Natural killer cell (primary cell): Measurements from ENCODE around the gene BLMH. TPM values are rescaled to one million over a fixed set of nuclear protein-coding genes. Genes with fewer than 3 reads are reported as not detected.

Experiments
- ATAC-seq, 3 donors: fragments of 150-1000 bp in 2 of 3; fragments of 200-7000 bp in 1 of 3; cut with Tn5 transposase; 1 replicate in 1 of 3; 2 replicates in 2 of 3; pipeline ENCODE4 v1.10.0; 2021; ENCODE audit warnings: mild to moderate bottlenecking in 2 of 3, moderate library complexity in 2 of 3
- DNase-seq, 2 donors: peaks; one replicate each; pipeline versions ENCODE4 v3.0.0 to v3.0.0-alpha.2; 2013 to 2021; ENCODE audit warnings: mixed read lengths in 1 of 2
- H3K27ac ChIP-seq: one replicate; pipeline ENCODE4 v1.5.1; 2013; ENCODE audit warnings: mild to moderate bottlenecking, low read length
- H3K27me3 ChIP-seq: one replicate; pipeline ENCODE4 v1.6.1; 2013; ENCODE audit warnings: low read length; ENCODE audit not compliant: control insufficient read depth, insufficient read depth
- H3K36me3 ChIP-seq: one replicate; pipeline ENCODE4 v1.6.1; 2013; ENCODE audit warnings: low read length; ENCODE audit not compliant: control insufficient read depth, insufficient read depth
- H3K4me1 ChIP-seq: one replicate; pipeline ENCODE4 v1.6.1; 2013; ENCODE audit warnings: low read length; ENCODE audit not compliant: control insufficient read depth, insufficient read depth
- H3K4me3 ChIP-seq: one replicate; pipeline ENCODE4 v1.5.1; 2013; ENCODE audit warnings: low read length
- H3K9me3 ChIP-seq: one replicate; pipeline ENCODE4 v1.6.1; 2013; ENCODE audit warnings: low read length; ENCODE audit not compliant: control insufficient read depth, insufficient read depth
- H3K27ac Mint-ChIP-seq, 2 donors: one replicate each; pipeline ENCODE4 v1.8.0; 2022; ENCODE audit warnings: mild to moderate bottlenecking in 2 of 2, mixed read lengths in 2 of 2, moderate library complexity in 1 of 2
- H3K27me3 Mint-ChIP-seq, 2 donors: one replicate each; pipeline ENCODE4 v1.8.0; 2022; ENCODE audit warnings: low read depth in 2 of 2, mixed read lengths in 2 of 2
- H3K36me3 Mint-ChIP-seq: one replicate; pipeline ENCODE4 v1.8.0; 2022; ENCODE audit warnings: mixed read lengths
- H3K4me1 Mint-ChIP-seq, 2 donors: one replicate each; pipeline ENCODE4 v1.8.0; 2022; ENCODE audit warnings: mixed read lengths in 2 of 2
- H3K4me3 Mint-ChIP-seq: one replicate; pipeline ENCODE4 v1.8.0; 2022; ENCODE audit warnings: mild to moderate bottlenecking, moderate library complexity, mixed read lengths
- H3K9me3 Mint-ChIP-seq, 2 donors: one replicate each; pipeline ENCODE4 v1.8.0; 2022; ENCODE audit warnings: mixed read lengths in 2 of 2
- WGBS: methylation state at CpG from one replicate; pipeline ENCODE4 v1.1.7; 2013; ENCODE audit warnings: missing lambda C conversion rate; ENCODE audit not compliant: insufficient coverage; 5-methylcytosine and 5-hydroxymethylcytosine counted together
- intact Hi-C: fragments of 100-400 bp; cut with micrococcal nuclease; formaldehyde crosslinking; loops from one replicate; pipeline ENCODE4 v1.14.2; 2022
- total RNA-seq, 4 donors: library from RNA; stranded (reverse); fragments of 120-200 nt in 1 of 4; gene quantifications; one replicate each; pipeline versions ENCODE4 v1.2.3 to v1.2.4, GENCODE V29; 2013 to 2022
- TF ChIP-seq, protein P1 (sequence below): fragments of 200-600 bp; IDR thresholded peaks from one replicate; pipeline ENCODE4 v1.8.0; 2022; ENCODE audit warnings: antibody characterized with exemption

Gene BLMH
- total RNA-seq, 3 donors from 2014 or later (not counting 1 experiment from before 2014, with no cell fraction given), result 44.8 to 52.8 (median 46.7) TPM

DNA sequence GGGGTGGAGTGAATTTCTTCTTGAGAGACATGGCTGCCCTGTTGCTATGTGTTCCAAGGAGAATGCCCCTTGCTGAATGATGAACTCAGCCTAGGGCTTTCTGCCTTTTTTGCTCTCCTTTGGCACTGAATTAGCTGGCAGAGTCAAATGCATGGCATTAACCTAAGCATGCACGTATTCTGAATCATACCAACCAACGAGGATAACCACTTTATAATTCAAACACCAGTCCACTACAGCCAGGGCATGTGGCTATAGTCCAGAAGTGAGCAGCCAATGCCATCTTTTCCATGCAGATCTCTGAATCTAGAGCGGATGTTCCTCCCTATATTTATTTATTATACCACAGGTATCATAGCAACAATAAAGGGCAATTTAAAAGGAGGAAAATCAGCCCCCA lies 26.4 kb upstream of the BLMH start:
- H3K27ac ChIP-seq, result no peak overlapping the region
- Mint-ChIP-seq H3K27me3 (peaks cover 3 to 8% of the 10 kb centered on the region in 2 donors), H3K27ac (no peak overlapping the region), H3K4me3 (no peak overlapping the region), H3K4me1 (peaks cover 1 to 3% of the 10 kb centered on the region in 2 donors), H3K36me3 (no peaks in the 10 kb centered on the region), H3K9me3 (no peaks in the 10 kb centered on the region)
- H3K27me3 ChIP-seq, result no peaks in the 10 kb centered on the region
- intact Hi-C loops, result no loop called here
- ATAC-seq (no peak), DNase-seq (no peak)
- H3K36me3 ChIP-seq, result no peaks in the 10 kb centered on the region
- no peaks in the 10 kb centered on the region for H3K9me3 ChIP-seq
- WGBS, result 95% methylated on average over 3 of the region's 3 CpGs
- H3K4me1 ChIP-seq, result peaks cover under 1% of the 10 kb centered on the region
- H3K4me3 ChIP-seq, result no peak overlapping the region
- TF ChIP-seq, protein P1, sequence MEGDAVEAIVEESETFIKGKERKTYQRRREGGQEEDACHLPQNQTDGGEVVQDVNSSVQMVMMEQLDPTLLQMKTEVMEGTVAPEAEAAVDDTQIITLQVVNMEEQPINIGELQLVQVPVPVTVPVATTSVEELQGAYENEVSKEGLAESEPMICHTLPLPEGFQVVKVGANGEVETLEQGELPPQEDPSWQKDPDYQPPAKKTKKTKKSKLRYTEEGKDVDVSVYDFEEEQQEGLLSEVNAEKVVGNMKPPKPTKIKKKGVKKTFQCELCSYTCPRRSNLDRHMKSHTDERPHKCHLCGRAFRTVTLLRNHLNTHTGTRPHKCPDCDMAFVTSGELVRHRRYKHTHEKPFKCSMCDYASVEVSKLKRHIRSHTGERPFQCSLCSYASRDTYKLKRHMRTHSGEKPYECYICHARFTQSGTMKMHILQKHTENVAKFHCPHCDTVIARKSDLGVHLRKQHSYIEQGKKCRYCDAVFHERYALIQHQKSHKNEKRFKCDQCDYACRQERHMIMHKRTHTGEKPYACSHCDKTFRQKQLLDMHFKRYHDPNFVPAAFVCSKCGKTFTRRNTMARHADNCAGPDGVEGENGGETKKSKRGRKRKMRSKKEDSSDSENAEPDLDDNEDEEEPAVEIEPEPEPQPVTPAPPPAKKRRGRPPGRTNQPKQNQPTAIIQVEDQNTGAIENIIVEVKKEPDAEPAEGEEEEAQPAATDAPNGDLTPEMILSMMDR, result no peak

DNA sequence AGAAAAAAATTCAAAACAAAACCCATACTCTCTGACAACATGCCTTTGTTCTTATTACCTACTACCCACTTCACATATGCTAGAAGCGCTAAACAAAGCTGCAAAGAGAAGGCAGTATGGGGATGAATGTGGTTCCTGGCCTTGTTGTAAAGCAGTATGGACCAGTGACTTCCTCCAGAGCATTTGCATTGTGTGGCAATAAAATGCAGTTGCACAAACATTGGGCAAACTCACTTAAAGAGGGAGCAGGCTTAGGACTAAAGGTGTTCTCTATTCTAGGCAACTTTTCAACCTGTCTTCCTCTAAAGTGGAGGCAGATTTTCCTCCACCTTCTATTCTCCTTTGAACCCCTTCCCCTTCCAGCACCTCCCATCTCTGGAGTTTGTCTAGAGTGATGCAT lies 25.0 kb upstream of the BLMH start:
- no peaks in the 10 kb centered on the region for H3K9me3 Mint-ChIP-seq
- WGBS, result no CpG with 5 or more reads among the region's 1 CpG
- H3K27me3 Mint-ChIP-seq, result peaks cover 3 to 8% of the 10 kb centered on the region in 2 donors
- no peaks in the 10 kb centered on the region for H3K36me3 Mint-ChIP-seq
- Histone ChIP-seq H3K27me3 (no peaks in the 10 kb centered on the region), H3K9me3 (no peaks in the 10 kb centered on the region), H3K27ac (no peak overlapping the region), H3K36me3 (no peaks in the 10 kb centered on the region), H3K4me1 (no peaks in the 10 kb centered on the region), H3K4me3 (no peak overlapping the region)
- intact Hi-C loops, result no loop called here
- no peak overlapping the region for H3K4me3 Mint-ChIP-seq
- TF ChIP-seq, protein P1, result no peak
- DNase-seq, result no peak
- H3K4me1 Mint-ChIP-seq, result no peaks in the 10 kb centered on the region
- H3K27ac Mint-ChIP-seq, result no peak overlapping the region
- no peak for ATAC-seq

DNA sequence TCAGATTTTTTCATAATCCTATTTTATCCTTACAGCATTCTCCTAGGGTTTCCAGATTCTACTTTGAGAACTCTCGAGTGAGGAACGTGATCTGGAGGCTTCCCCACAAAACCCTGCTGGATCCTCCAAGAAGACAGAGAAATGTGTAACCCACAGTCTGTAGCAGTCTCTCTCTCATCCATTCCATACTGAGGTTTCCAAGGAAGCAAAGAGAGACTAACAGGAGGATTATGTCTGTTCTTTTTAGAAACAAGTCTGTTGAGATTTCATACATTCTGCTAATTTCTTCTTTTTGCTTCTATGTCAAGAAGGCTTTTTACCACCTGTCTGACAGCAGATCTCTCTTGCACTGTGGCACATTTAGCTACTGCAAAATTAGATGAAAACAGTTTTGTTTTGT lies 23.4 kb upstream of the BLMH start:
- Histone ChIP-seq H3K4me3 (no peak overlapping the region), H3K27me3 (no peaks in the 10 kb centered on the region), H3K4me1 (no peaks in the 10 kb centered on the region), H3K36me3 (no peaks in the 10 kb centered on the region), H3K9me3 (no peaks in the 10 kb centered on the region), H3K27ac (no peak overlapping the region)
- Mint-ChIP-seq H3K4me3 (no peak overlapping the region), H3K9me3 (no peaks in the 10 kb centered on the region), H3K4me1 (no peaks in the 10 kb centered on the region), H3K27me3 (peaks cover 3 to 8% of the 10 kb centered on the region in 2 donors), H3K27ac (no peak overlapping the region), H3K36me3 (no peaks in the 10 kb centered on the region)
- WGBS, result 90% methylated on average over 2 of the region's 2 CpGs
- DNase-seq, result no peak
- TF ChIP-seq, protein P1, result no peak
- no peak for ATAC-seq
- intact Hi-C loops, result no loop called here

DNA sequence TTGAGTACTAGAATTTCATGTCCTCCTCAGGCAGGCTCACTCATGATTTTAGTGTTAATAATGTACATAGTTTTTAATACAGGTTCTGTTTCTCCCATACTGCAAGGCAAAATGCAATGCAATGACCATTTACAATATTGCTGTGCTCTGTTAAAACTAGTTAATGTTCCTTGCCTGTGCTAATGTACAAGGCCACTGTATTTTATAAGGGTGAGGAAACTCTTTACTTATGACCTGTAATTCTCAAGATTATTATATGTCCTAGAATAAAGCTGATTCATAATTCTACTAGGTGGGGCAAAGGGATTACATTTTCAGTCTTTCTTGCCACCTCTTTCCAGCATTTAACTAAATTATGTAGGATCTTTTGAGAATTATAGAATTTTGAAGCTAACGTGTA lies 22.7 kb upstream of the BLMH start:
- no peaks in the 10 kb centered on the region for H3K9me3 ChIP-seq
- H3K36me3 ChIP-seq, result no peaks in the 10 kb centered on the region
- intact Hi-C loops, result no loop called here
- DNase-seq (no peak), ATAC-seq (no peak)
- Mint-ChIP-seq H3K9me3 (no peaks in the 10 kb centered on the region), H3K4me3 (no peak overlapping the region), H3K36me3 (no peaks in the 10 kb centered on the region), H3K27ac (no peak overlapping the region), H3K27me3 (peaks cover 3 to 8% of the 10 kb centered on the region in 2 donors), H3K4me1 (no peaks in the 10 kb centered on the region)
- H3K4me1 ChIP-seq, result no peaks in the 10 kb centered on the region
- no peak overlapping the region for H3K4me3 ChIP-seq
- TF ChIP-seq, protein P1, result no peak
- H3K27me3 ChIP-seq, result no peaks in the 10 kb centered on the region
- WGBS, result 71% methylated on average over 1 of the region's 1 CpG
- no peak overlapping the region for H3K27ac ChIP-seq
